ENCODE data around the gene CRACDL.
"Not testable (repeated sequence)": the region's sequence is repeated elsewhere in the genome, so short reads cannot be mapped to it uniquely, and the experiment has no call there.

Gene CRACDL

GRCh38 chr2:98882368-98882767, 53.7 kb downstream of the CRACDL start:
- DNase-seq = no peak

- no peak for DNase-seq
These were observed 54.8 kb downstream of the CRACDL start for GRCh38 chr2:98881153-98881650.

GRCh38 chr2:98880266-98881152, 55.5 kb downstream of the CRACDL start:
- DNase-seq = no peak

GRCh38 chr2:98877658-98878057, 58.4 kb downstream of the CRACDL start:
- DNase-seq = not testable (repeated sequence)

DNA sequence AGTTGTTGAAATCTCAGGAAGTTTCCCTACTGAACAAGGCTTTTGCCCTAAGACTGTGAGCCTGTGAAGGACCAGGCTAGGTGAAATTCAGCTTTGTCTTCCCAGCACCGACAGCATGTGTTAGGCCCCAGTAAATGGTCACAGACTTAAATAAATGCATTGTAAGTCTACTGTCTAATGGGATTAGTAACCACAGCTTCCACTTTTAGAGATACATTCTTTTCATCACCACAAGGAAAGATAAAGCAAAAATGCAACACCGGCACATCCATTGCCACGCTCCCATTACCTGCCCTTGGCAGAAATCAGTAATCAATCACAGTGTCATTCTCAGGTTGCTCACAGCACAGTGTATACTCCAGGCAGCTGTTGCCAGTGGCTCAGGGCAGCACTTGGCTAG, 59.3 kb downstream of the CRACDL start:
- DNase-seq = no peak

DNA sequence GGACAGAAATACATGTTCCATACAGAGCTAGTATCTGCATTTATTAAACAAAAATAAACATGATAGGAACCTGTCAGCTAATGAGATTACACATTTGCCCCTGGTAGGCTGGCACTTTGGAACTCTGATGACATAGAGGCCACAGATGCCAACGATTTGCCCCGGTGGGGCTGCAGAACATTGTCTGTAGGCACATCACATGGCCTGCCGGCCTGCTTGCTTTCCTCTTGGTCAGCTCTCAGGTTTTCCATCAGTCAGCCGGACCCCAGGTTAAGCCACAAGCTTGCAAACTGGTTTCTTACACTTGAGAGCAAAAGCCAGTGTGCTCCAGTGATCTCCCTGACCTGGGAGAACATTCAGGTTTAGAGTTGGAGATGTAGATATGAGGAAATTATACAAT, 60.3 kb downstream of the CRACDL start:
- DNase-seq = no peak

DNA sequence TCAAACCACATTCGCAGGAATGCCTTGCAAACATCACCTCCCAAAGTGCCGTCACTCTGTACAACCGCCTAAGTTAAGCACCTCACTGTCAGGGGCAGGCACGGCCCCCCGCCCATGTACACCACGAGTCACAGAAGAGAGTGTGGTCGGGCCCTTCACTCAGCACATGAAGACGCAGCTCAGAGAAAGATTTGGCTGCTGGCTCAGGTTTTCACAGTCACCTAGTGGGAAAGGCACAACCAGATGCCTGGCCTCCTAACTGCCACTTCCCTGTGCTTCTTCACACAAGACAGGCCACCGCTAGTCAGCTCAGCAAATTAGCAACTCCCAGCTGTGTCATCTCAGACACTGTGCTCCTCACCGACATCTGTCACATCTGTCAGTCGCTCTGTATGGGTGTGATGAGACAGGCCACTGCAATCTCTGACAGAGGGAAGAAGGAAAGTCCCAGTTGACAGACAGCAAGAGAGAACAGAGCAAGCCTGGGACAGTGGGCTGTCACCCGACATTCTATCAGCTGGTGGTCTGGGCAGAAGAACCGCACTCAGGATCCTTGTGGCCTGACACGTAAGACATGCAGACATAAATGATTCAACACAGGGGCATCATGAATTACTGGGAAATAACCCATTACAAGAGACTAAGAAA, 60.8 kb downstream of the CRACDL start:
- DNase-seq = no peak

GRCh38 chr2:98874186-98874689, 61.8 kb downstream of the CRACDL start:
- DNase-seq = no peak

GRCh38 chr2:98872526-98872925, 63.5 kb downstream of the CRACDL start:
- no peak for DNase-seq

GRCh38 chr2:98871506-98871905, 64.5 kb downstream of the CRACDL start:
- no peak for DNase-seq

- no peak for DNase-seq
These were observed 65.4 kb downstream of the CRACDL start for GRCh38 chr2:98870516-98871158.

GRCh38 chr2:98869870-98870269, 66.2 kb downstream of the CRACDL start:
- DNase-seq = no peak

DNA sequence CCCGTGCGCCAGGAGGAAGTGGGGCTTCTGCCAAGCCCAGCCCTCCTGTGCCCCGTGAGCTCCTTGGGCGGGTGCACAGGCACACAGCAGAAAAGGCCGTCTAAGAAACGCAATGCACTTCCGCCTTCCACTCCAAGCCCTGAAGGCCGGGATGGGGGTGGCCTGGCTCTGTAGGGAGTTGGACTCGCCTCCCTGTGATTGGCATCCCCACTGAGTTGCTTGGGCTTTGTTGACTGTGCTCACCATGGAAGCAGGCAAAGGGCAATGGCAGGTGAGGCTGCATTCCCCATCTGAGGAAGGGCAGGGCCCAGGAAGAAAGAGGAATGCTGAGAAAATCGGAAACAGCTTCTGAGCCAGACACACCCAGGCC, 66.8 kb downstream of the CRACDL start:
- DNase-seq = no peak

- DNase-seq = no peak
These were observed 67.3 kb downstream of the CRACDL start for GRCh38 chr2:98868548-98869271.

- no peak for DNase-seq
These were observed 68.3 kb downstream of the CRACDL start for GRCh38 chr2:98867539-98868309.

DNA sequence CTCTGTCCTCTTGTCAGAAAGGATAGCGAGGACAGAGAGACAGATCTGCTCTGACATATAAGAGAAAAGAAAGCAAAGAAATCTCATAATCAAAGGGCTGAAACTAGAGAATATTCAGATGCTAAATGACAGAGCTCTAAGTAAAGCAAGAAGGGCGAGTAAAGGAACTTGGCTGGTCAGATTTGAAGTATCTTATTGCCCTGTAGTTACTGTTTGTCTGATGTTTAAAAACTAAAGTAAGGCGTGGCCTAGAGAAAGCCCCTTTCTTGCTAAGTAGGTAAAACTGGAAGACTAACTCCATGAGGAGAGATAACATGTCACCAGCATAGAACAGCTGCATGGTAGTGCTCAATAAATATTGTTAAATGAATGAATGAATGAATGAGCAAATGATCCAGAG, 70.0 kb downstream of the CRACDL start:
- DNase-seq = no peak

DNA sequence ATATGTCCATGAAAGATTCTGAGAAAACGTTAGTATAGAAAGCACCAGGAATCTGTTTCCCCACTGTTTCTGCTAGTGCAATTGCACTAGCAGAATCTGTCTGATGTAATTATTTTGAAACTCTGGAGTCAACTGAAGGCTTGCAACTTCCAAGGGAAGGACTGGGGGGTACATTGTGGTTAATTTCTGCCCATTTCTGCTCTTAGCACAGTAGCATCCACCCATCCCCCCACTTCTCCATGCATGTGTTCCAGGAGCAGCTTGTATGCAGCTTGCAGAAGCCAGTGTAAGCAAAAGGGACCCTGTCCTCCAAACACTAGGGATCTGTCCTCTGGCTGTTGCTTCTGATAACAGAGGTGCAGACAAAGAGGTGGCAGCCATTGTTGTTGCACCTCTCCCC, 74.4 kb downstream of the CRACDL start:
- DNase-seq = no peak

DNA sequence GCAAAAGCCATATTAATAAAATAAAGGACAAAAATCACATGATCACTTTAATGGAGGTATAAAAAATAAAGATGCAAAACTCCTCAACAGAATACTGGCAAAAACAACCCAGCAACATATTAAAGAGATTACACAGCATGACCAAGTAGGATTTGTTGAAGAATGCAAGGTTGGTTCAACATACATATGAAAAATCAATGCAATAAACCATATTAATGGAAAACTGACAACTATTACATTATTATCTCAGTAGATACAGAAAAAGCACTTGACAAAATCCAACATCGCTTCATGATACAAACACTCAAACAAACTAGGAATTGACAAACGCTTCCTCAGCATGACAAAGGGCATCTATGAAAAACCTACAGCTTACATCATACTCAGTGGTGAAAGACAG, 76.7 kb downstream of the CRACDL start:
- DNase-seq = no peak

DNA sequence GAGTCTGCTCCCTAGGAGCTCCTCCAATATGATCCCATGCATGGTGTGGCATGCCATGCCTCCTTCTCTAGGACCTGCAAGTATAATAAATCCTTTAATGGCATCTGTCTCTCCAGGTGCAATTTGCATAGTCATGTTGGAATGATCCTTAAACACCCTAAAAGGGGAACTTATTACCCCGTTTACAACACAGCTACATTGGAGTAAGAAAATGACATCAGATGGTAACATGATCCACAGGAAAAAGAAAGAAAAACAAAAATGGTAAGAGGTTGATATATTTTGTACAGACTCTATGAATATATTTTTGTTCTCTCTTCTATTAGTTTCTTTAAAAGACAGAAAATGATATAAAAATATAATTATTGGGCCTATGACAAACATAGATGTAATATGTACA, 79.0 kb downstream of the CRACDL start:
- no peak for DNase-seq

GRCh38 chr2:98854682-98855081, 81.3 kb downstream of the CRACDL start:
- no peak for DNase-seq

DNA sequence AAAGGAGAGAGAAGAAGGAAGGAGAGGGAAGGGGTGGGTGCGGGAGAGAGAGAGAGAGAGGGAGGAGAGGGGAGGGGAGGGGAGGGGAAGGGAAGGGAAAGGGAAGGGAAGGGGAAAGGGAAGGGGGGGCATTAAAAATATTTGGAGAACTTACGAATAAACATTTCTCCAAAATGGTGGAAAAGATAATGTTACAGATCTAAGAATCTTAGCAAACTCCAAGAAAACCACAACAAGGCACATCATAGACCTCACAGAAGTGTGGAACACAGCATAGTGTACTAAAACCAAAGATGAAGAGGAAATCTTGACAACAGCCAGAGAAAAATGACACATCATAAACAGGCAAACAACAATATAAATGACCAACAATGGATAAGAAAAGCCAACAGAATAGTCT, 83.1 kb downstream of the CRACDL start:
- DNase-seq = no peak

DNA sequence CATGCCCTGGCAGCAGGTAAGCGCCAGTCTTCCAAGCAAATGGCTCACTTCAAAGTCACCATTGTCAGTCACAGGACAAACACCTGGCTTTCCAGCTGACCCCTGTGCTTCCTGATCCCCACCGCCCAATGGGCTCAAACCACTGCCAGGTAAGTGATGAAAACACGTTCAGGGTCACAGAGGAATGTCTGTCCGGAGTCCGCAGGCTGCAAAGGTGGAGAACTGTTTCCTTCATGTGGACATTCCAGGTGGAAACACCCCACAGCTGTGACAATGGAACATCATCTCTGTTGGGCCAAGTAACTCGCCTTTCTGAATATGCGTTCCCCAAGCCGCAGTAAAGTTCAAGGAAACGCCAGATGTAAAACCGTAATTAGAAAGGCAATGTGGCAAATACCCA, 86.0 kb downstream of the CRACDL start:
- no peak for DNase-seq
